HG02981 (cell line): ENCODE measurements around the gene PSMA7.
"Not testable (repeated sequence)": the region's sequence is repeated elsewhere in the genome, so short reads cannot be mapped to it uniquely, and the experiment has no call there.

Source experiments
- ATAC-seq: cut with Tn5 transposase; IDR thresholded peaks from one replicate; pipeline ENCODE4 v1.9.1; 2021; ENCODE audit warnings: mild to moderate bottlenecking, moderate library complexity; ENCODE audit not compliant: unreplicated experiment

PSMA7 gene

GRCh38 chr20:62156592-62157386 is 13.6 kb upstream of the PSMA7 start:
- ATAC-seq: no peak

DNA sequence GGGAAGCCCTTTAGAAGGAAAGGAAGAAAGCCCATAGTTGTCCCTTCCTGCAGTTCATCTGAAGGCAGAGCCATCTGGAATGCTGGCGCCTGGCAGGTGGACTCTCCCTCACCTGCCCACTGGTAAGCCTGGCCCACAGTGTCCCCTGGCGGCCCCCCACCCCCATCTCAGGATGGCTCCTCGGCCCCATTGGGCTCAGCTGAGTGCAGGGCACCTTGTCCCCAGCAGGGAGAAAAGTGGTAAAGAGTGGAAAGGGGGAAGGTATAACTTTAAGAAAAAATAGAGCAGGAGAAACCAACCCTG is 13.0 kb upstream of the PSMA7 start:
- no peak for ATAC-seq

GRCh38 chr20:62155428-62156253 is 12.4 kb upstream of the PSMA7 start:
- ATAC-seq: no peak

DNA sequence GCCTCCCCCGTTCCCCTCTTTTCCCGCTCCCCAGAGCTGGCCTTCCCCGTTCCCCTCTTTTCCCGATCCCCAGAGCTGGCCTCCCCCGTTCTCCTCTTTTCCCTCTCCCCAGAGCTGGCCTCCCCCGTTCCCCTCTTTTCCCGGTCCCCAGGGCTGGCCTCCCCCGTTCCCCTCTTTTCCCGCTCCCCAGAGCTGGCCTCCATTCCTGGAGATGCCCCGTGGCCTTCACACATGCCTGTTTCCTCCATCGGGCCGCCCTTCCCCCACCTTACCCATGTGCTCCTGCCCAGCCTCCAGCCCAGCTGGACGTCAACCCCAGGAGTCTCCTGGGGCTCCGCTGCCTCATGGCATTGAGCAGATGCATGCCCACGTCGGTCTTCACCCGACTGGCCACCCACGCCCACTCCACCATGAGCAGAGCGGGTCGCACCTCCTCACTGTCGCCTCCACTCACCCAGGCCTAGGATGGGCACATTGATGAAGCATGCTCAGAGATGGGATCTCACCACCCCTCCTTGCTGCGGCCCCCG is 8.7 kb upstream of the PSMA7 start:
- ATAC-seq: no peak

- no peak for ATAC-seq
These were observed 8.0 kb upstream of the PSMA7 start for GRCh38 chr20:62151225-62151624.

GRCh38 chr20:62150310-62150575 is 7.0 kb upstream of the PSMA7 start:
- ATAC-seq: no peak

GRCh38 chr20:62149532-62150309 is 6.5 kb upstream of the PSMA7 start:
- ATAC-seq: no peak

DNA sequence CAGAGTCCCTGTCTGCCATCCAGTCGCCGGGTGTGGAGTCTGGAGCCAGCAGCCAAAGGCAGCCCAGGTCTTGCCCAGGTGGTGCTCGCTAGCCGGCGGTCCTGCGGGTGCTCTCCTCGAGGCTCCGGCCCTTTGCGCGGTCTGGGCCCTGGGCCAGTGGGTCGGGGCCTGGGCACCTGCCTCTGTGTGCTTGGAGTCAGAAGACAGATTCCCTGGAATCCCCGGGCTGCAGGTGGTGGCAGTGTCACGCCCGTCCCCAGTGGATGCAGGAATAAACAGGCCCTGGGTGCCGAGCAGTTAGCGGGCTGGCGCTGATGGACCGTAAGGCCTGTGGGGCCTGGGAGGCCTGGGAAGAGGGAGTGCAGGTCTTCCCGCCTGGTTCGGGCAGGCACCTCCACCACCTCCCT is 5.7 kb upstream of the PSMA7 start:
- ATAC-seq: no peak

DNA sequence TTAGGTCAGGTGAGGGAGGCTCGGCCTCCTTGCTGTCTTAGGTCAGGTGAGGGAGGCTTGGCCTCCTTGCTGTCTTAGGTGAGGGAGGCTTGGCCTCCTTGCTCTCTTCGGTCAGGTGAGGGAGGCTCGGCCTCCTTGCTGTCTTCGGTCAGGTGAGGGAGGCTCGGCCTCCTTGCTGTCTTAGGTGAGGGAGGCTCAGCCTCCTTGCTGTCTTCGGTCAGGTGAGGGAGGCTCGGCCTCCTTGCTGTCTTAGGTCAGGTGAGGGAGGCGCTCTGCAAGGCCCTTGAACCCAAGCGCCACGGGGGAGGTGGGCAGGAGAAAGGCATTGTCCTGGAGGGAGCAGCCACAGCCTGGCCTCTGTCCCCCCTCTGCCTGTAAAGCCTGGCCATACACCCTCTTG is 5.2 kb upstream of the PSMA7 start:
- ATAC-seq: not testable (repeated sequence)

DNA sequence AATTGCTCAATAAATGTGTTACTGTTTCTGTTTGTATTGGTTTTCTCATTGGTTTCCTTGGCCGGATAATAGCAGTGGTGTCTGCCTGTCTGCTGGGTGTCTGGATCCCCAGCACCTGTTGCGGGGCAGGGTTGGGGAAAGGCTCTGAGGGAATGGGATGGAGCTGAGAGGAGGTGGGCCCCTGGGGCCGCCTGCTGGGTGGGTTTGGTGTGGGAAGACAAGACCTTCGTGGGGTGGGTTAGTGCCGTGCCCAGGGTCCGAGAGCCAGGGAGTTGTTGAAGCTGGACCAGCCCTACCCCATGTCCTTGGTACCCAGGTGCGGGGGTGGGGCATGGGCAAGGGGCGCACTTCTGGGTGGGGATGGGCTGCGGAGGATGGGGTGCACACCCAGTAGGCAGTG is 4.3 kb upstream of the PSMA7 start:
- ATAC-seq: no peak

- no peak for ATAC-seq
These were observed 3.9 kb upstream of the PSMA7 start for GRCh38 chr20:62147125-62147524.

- ATAC-seq: no peak
These were observed 3.0 kb upstream of the PSMA7 start for GRCh38 chr20:62146019-62146755.

DNA sequence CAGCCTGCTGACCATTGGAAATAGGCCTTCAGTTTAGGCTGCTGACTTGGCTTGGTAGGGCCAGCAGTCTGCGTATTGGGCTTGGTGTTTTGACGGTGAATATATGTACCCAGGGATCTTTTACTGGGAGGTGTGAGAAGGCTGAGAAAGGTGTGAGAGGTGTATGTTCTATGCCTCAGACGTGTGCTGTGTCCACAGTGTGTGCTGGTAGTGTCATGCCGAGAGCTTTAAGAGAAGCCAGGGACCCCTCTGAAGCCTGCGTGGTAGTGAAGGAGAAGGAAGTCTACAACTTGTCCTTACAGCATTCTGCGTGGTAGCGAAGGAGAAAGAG is 2.5 kb upstream of the PSMA7 start:
- ATAC-seq: no peak

DNA sequence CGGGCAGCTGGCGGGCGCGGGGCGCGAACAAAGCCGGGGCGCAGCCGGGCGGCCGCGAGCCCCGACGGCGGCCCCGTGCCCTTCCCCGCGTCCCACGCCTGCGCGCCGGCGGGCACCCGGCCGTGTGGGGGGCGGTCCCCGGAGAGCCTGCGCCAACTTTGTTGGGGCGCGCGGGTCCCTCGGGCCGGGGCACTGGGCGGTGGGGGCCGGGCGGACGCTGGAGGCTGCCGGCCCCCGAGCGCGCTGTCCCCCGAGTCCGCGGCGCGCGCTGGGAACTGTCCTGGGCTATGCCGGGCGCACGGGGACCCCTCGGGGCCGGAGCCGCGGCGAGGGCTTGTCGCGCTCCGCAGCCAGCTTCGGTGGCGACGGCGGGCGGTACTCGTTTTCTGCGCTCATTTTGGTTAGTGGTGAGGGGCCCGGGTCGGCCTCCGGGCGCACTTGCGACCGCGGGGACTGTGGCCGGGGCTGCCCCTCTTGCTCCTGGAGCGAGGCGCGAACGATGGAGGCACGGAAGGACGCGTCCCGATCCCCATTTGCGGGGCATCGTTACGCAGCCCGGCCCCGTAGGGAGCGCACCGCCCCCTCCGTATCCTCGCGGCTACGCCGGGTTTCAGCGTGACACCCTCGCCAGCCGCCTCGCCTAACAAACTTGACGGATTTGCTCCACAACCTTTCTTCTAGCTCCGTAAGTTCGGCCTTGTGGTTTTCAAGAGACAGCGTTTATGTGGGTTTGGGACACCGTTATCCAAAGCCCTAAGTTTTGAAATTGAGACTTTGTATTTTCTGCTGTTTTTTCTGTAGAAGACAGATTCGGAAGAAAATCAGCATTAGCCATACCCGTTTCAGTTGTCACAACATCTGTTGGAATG is 997 bp upstream of the PSMA7 start:
- ATAC-seq: peak; percentile 17

DNA sequence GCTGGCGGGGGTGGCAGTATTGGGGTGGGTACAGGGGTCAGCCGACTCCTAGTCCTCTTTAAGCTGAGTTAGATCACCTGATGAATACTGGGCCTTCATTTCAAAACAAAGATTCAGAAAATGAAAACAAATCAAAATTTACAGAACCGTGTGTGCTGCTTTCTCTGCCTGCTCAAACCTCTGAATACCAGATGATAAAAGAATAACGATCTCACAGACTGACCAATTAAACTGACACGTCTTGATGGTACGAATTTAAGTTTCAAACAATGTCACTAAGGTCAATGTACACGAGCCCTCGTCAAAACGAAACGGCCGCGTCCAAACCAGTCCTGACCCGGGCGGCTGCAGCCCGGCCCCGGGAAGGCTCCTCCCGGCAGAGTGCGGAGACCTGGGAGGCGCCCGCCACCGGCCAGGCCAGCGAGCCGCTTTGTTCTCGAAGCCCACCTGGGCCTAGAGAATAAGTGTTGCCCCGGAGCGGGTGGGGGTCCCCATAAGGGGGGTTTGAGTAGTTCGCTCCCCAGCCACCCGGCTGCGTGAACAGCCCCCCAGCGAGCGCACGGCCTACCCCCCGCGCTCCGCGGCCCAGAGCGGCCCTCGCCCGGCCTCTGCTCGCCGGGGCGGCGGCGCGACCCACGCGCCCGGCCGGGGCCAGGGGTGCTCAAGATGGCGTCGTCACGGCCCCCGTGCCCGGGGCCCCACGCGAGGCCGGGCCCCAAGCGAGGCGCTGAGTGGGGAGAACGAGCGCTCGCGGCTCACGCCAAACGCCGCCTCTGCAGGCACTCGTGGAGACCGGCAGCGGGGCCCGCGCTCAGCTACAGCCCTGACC is 728 bp downstream of the PSMA7 start:
- ATAC-seq: peak; percentile 19

- no peak for ATAC-seq
These were observed 1.6 kb downstream of the PSMA7 start for GRCh38 chr20:62141397-62142251.

DNA sequence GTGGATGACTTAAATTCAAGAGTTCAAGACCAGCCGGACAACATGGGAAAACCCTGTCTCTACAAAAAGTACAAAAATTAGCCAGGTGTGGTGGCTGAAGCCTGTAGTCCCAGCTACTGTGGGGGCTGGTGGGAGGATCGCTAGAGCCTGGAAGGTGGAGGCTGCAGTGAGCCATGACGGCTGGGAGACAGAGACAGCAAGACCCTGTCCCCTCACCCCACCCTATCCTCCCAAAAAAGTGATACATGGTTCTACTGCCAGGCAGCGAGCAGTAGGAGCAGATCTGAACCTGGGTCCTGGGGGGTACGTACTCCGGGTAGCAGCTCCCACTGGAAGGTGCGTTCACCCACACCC is 2.2 kb downstream of the PSMA7 start:
- ATAC-seq: no peak

DNA sequence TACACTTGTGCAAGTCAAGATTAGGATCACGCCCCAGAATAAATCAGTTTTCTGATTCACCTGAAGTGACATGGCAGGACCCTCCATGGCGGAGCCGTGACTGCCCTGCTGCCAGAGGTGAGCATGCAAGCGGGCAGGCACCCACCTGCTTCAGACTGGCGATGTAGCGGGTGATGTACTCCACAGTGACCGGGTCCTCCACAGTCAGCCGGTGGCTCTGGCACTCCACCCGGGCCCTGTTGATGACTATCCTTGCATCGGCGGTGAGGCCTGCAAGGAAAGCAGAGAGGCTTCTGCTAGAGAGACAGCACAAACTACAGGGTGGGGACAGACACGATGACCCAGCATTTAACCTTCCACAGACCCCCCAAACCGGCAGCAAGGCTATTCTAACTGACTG is 3.6 kb downstream of the PSMA7 start:
- ATAC-seq: no peak
